Measurements from ENCODE around the gene MYL12B.

Gene MYL12B

DNA sequence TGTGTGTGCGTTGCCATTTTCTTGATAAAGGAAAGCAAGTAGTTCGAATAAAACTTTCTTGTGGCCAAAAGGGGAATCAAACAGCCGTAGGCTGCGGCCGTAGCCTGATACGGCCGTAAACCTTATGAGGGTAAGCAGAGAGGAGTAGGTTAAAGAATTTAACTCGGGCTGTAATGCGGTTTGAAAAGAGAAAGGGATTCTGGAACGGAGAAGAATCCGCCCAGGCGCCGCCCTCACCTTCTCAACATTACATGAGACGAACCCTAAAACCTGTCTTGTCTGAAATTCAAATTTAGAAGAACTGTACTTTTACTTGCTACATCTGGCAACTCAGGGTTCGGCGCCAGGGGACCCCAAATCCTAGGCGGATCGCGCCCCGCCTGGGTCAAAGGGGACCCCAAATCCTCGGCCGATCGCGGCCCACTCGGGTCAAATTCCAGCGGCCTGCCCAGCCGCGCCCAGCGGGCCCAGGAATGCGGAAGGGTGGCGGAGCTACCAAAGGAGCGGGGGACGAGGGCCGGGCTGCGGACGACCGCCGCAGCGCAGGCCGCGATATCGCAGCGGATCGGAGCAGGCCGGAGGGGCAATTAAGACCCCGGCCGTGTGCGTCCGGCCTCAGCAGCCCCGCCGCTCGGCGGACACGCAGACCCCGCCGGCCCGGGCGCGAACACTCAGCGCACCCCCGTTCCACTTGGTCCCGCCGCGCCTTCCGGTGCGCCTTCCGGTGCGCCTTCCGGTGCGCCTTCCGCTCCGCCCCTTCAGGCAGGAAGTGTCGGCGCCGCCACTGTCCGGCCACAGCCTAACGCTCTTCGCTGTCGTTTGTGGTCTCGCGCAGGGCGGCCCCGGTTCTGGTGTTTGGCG is at the start of gene MYL12B (continued):
- TF ChIP-seq ZBTB17 (tag by site-specific recombination; IDR thresholded peaks at IDR 0.05) (0 out of 2 replicates have a peak, but pooled peaks have one; percentile 35), ZNF2 (tag by site-specific recombination; IDR thresholded peaks at IDR 0.05) (no peak; the same call in 1 of the 2 replicates), ZNF311 (tag by site-specific recombination; IDR thresholded peaks at IDR 0.05; ENCODE audit: borderline replicate concordance) (no peak), ZNF670 (tag by site-specific recombination; IDR thresholded peaks at IDR 0.05; ENCODE audit: low read depth) (no peak), ZNF169 (tag by site-specific recombination; IDR thresholded peaks at IDR 0.05) (no peak)
- TF ChIP-seq, protein P1, sequence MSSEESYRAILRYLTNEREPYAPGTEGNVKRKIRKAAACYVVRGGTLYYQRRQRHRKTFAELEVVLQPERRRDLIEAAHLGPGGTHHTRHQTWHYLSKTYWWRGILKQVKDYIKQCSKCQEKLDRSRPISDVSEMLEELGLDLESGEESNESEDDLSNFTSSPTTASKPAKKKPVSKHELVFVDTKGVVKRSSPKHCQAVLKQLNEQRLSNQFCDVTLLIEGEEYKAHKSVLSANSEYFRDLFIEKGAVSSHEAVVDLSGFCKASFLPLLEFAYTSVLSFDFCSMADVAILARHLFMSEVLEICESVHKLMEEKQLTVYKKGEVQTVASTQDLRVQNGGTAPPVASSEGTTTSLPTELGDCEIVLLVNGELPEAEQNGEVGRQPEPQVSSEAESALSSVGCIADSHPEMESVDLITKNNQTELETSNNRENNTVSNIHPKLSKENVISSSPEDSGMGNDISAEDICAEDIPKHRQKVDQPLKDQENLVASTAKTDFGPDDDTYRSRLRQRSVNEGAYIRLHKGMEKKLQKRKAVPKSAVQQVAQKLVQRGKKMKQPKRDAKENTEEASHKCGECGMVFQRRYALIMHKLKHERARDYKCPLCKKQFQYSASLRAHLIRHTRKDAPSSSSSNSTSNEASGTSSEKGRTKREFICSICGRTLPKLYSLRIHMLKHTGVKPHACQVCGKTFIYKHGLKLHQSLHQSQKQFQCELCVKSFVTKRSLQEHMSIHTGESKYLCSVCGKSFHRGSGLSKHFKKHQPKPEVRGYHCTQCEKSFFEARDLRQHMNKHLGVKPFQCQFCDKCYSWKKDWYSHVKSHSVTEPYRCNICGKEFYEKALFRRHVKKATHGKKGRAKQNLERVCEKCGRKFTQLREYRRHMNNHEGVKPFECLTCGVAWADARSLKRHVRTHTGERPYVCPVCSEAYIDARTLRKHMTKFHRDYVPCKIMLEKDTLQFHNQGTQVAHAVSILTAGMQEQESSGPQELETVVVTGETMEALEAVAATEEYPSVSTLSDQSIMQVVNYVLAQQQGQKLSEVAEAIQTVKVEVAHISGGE (tag by site-specific recombination; conservative IDR thresholded peaks at IDR 0.05; ENCODE audit: low read depth): peak; percentile 96
- TF ChIP-seq, protein P2, sequence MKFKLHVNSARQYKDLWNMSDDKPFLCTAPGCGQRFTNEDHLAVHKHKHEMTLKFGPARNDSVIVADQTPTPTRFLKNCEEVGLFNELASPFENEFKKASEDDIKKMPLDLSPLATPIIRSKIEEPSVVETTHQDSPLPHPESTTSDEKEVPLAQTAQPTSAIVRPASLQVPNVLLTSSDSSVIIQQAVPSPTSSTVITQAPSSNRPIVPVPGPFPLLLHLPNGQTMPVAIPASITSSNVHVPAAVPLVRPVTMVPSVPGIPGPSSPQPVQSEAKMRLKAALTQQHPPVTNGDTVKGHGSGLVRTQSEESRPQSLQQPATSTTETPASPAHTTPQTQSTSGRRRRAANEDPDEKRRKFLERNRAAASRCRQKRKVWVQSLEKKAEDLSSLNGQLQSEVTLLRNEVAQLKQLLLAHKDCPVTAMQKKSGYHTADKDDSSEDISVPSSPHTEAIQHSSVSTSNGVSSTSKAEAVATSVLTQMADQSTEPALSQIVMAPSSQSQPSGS (tag by site-specific recombination; IDR thresholded peaks at IDR 0.05; ENCODE audit: low read depth): no peak
- TF ChIP-seq, protein P3, sequence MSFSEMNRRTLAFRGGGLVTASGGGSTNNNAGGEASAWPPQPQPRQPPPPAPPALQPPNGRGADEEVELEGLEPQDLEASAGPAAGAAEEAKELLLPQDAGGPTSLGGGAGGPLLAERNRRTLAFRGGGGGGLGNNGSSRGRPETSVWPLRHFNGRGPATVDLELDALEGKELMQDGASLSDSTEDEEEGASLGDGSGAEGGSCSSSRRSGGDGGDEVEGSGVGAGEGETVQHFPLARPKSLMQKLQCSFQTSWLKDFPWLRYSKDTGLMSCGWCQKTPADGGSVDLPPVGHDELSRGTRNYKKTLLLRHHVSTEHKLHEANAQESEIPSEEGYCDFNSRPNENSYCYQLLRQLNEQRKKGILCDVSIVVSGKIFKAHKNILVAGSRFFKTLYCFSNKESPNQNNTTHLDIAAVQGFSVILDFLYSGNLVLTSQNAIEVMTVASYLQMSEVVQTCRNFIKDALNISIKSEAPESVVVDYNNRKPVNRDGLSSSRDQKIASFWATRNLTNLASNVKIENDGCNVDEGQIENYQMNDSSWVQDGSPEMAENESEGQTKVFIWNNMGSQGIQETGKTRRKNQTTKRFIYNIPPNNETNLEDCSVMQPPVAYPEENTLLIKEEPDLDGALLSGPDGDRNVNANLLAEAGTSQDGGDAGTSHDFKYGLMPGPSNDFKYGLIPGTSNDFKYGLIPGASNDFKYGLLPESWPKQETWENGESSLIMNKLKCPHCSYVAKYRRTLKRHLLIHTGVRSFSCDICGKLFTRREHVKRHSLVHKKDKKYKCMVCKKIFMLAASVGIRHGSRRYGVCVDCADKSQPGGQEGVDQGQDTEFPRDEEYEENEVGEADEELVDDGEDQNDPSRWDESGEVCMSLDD (tag by site-specific recombination; IDR thresholded peaks at IDR 0.05): peak; percentile 99

DNA sequence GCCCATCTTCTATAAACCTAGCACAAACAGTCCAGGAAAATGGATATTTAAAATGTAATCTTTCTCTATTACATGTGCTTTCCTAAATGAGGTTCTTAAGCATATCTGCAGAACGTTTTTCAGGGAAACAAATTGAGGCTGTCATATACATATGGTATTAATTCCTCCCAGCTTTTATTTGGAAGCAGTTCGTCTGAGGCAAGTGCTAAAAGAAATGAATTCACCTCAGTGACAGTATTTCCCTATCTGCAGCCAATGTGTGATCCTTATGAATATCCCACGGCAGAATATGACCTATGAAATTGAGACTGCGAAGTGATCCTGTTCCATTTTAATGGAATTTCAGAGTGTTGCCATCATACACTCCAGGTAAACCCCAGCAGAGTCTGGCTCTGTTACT is 49.3 kb upstream of the MYL12B start:
- CTCF ChIA-PET: interaction anchor here (0.7 to 1.6 kb wide), 2 partner anchors 9 to 11 kb away, joined by 3 to 4 read pairs; no protein-coding TSS in a partner anchor
- Histone ChIP-seq H3K4me3 (ENCODE audit: low read depth, low read length) (no peak overlapping the region), H3K4me1 (ENCODE audit: control insufficient read depth, insufficient read depth, low read length) (peaks cover 2% of the 10 kb centered on the region; the same call in 1 of the 2 replicates), H3K27ac (ENCODE audit: extremely low read depth, low read depth, low read length) (no peak overlapping the region), H3K9me3 (ENCODE audit: control insufficient read depth, insufficient read depth, low read depth, low read length) (no peaks in the 10 kb centered on the region), H3K36me3 (ENCODE audit: control insufficient read depth in 2 of 2, insufficient read depth in 1 of 2, low read length in 2 of 2) (no peaks in the 10 kb centered on the region)
- POLR2A ChIA-PET: no interaction called here
- TF ChIP-seq RBAK (tag by site-specific recombination; IDR thresholded peaks at IDR 0.05): no peak
- TF ChIP-seq GLIS1 (tag by site-specific recombination; IDR thresholded peaks at IDR 0.05): 0 out of 2 replicates have a peak, but pooled peaks have one; percentile 16
- TF ChIP-seq, protein P4, sequence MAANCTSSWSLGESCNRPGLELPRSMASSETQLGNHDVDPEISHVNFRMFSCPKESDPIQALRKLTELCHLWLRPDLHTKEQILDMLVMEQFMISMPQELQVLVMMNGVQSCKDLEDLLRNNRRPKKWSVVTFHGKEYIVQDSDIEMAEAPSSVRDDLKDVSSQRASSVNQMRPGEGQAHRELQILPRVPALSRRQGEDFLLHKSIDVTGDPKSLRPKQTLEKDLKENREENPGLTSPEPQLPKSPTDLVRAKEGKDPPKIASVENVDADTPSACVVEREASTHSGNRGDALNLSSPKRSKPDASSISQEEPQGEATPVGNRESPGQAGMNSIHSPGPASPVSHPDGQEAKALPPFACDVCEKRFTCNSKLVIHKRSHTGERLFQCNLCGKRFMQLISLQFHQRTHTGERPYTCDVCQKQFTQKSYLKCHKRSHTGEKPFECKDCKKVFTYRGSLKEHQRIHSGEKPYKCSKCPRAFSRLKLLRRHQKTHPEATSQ (tag by site-specific recombination; IDR thresholded peaks at IDR 0.05): no peak
- TF ChIP-seq ZNF501 (tag by site-specific recombination; IDR thresholded peaks at IDR 0.05): no peak
- TF ChIP-seq, protein P5, sequence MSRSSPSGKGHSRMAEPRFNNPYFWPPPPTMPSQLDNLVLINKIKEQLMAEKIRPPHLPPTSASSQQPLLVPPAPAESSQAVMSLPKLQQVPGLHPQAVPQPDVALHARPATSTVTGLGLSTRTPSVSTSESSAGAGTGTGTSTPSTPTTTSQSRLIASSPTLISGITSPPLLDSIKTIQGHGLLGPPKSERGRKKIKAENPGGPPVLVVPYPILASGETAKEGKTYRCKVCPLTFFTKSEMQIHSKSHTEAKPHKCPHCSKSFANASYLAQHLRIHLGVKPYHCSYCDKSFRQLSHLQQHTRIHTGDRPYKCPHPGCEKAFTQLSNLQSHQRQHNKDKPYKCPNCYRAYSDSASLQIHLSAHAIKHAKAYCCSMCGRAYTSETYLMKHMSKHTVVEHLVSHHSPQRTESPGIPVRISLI (tag by site-specific recombination; IDR thresholded peaks at IDR 0.05): no peak

All from HEK293 (cell line).